ENCODE measurements around the gene CABP7.

CABP7 gene

GRCh38 chr22:29780748-29781676 is 61.2 kb downstream of the CABP7 start:
- peak; percentile 94 for DNase-seq

All from kidney glomerular epithelial cell (primary cell).